A673 (cell line): ENCODE measurements around the gene YWHAQ. TPM values are rescaled to one million over a fixed set of nuclear protein-coding genes. Genes with fewer than 3 reads are reported as not detected.
A peak's percentile ranks its signal among the peaks of the same experiment; 100 is the strongest.

Experiments used
- BruUV-seq: library from RNA; stranded (reverse); fragments of 400-500 nt; replicated peaks from 2 replicates; lab custom pipeline; 2021; lab: Mats Ljungman, UMichigan
- CTCF ChIA-PET: fragments of 300-600 bp; sonication (Branson Sonifier 250); formaldehyde crosslinking; loops from one replicate; lab custom pipeline; 2022; ENCODE audit warnings: antibody characterized with exemption; lab: Charles Lee
- POLR2A ChIA-PET: fragments of 300-600 bp; sonication (Branson Sonifier 250); formaldehyde crosslinking; loops from one replicate; lab custom pipeline; 2022; ENCODE audit warnings: antibody characterized with exemption; ENCODE audit not compliant: low non-redundant PET; lab: Charles Lee
- DNase-seq: peaks from one replicate; pipeline ENCODE4 v3.0.0-alpha.2; 2015; ENCODE audit warnings: low spot score
- H3K27ac ChIP-seq: fragments of 200-600 bp; sonication (generic); 2 replicates; pipeline ENCODE4 v1.5.1; 2016; ENCODE audit warnings: mixed run types, low read depth, mild to moderate bottlenecking, mixed read lengths, antibody characterized with exemption, low read length; ENCODE audit not compliant: poor library complexity, severe bottlenecking
- H3K27me3 ChIP-seq: fragments of 200-600 bp; sonication (generic); replicated peaks from 2 replicates; pipeline ENCODE4 v1.6.1; 2017; ENCODE audit warnings: mixed run types, low read depth, mild to moderate bottlenecking, mixed read lengths, antibody characterized with exemption, low read length; ENCODE audit not compliant: insufficient read depth, poor library complexity
- H3K36me3 ChIP-seq: fragments of 200-600 bp; sonication (generic); 2 replicates; pipeline ENCODE4 v1.6.1; 2016; ENCODE audit warnings: mixed run types, mild to moderate bottlenecking, mixed read lengths, antibody characterized with exemption, low read length; ENCODE audit not compliant: insufficient read depth, poor library complexity, severe bottlenecking
- H3K4me1 ChIP-seq: fragments of 200-600 bp; sonication (generic); 2 replicates; pipeline ENCODE4 v1.6.1; 2017; ENCODE audit warnings: mixed run types, mild to moderate bottlenecking, mixed read lengths, antibody characterized with exemption, low read length; ENCODE audit not compliant: insufficient read depth, poor library complexity, severe bottlenecking
- H3K4me3 ChIP-seq: fragments of 200-600 bp; sonication (generic); 2 replicates; pipeline ENCODE4 v1.5.1; 2016; ENCODE audit warnings: low read depth, mixed run types, mild to moderate bottlenecking, mixed read lengths, low read length; ENCODE audit not compliant: poor library complexity, severe bottlenecking
- H3K9me3 ChIP-seq: fragments of 200-600 bp; sonication (generic); 2 replicates; pipeline ENCODE4 v1.6.1; 2016; ENCODE audit warnings: mixed run types, low read depth, mild to moderate bottlenecking, mixed read lengths, antibody characterized with exemption, low read length; ENCODE audit not compliant: poor library complexity, severe bottlenecking
- CTCF ChIP-seq: fragments of 300-800, 200-600 bp; sonication (generic); conservative IDR thresholded peaks from 2 replicates; pipeline ENCODE4 v1.5.1; 2017; ENCODE audit warnings: low read depth, mild to moderate bottlenecking, antibody characterized with exemption, low read length, moderate library complexity, mixed read lengths
- EZH2 ChIP-seq: fragments of 200-600 bp; sonication (generic); IDR thresholded peaks from 2 replicates; pipeline ENCODE4 v1.6.1; 2017; ENCODE audit warnings: borderline replicate concordance, low read depth, mild to moderate bottlenecking, mixed read lengths, antibody characterized with exemption, low read length; ENCODE audit not compliant: poor library complexity, severe bottlenecking
- intact Hi-C: fragments of 100-400 bp; cut with micrococcal nuclease; formaldehyde crosslinking; loops from one replicate; pipeline ENCODE4 v1.10.0; 2022; ENCODE audit not compliant: unreplicated experiment
- total RNA-seq: library from RNA; stranded (reverse); gene quantifications from 2 replicates; pipeline ENCODE4 v1.2.3, GENCODE V29; 2021

YWHAQ gene
- total RNA-seq, 1 experiment from 2014 or later: 533 TPM

GRCh38 chr2:9556121-9556743 is 74.6 kb downstream of the YWHAQ start:
- peak overlapping the region; percentile 96 for H3K27ac ChIP-seq
- H3K4me1 ChIP-seq: peaks cover 28% of the 10 kb centered on the region
- BruUV-seq: no TSS peak
- peak overlapping the region; percentile 82 for H3K4me3 ChIP-seq
- CTCF ChIA-PET: interaction anchor here (0.7 to 1.5 kb wide), 2 partner anchors 17 to 490 kb away, joined by 3 to 6 read pairs; no protein-coding TSS in a partner anchor
- POLR2A ChIA-PET: interaction anchor here (0.6 to 1.2 kb wide), 2 partner anchors 23 to 67 kb away, joined by 4 to 7 read pairs; no protein-coding TSS in a partner anchor
- TF ChIP-seq CTCF (no peak), EZH2 (no peak)
- H3K27me3 ChIP-seq: no peaks in the 10 kb centered on the region
- H3K36me3 ChIP-seq: no peaks in the 10 kb centered on the region
- intact Hi-C loops: no loop called here
- H3K9me3 ChIP-seq: no peaks in the 10 kb centered on the region
- peak; percentile 45 for DNase-seq

- peak; percentile 52 for TF ChIP-seq CTCF
- no peak for TF ChIP-seq EZH2
- peak; percentile 96 for DNase-seq
- H3K4me3 ChIP-seq: peak within 1 kb of the TSS; percentile 82
- intact Hi-C loops: no loop called here
- no peaks in the 10 kb centered on the region for H3K36me3 ChIP-seq
- no peaks in the 10 kb centered on the region for H3K27me3 ChIP-seq
- H3K9me3 ChIP-seq: no peaks in the 10 kb centered on the region
- POLR2A ChIA-PET: interaction anchor here (0.6 to 1.2 kb wide), 3 partner anchors 22 to 75 kb away, joined by 3 to 7 read pairs (median 4); no protein-coding TSS in a partner anchor
- H3K27ac ChIP-seq: peak within 1 kb of the TSS; percentile 96
- peaks cover 30% of the 10 kb centered on the region for H3K4me1 ChIP-seq
- BruUV-seq: no TSS peak
- CTCF ChIA-PET: interaction anchor here (1.5 kb wide), 1 partner anchor 17 kb away, joined by 3 read pairs; no protein-coding TSS in a partner anchor
Measured at GRCh38 chr2:9555297-9556120, 75.3 kb downstream of the YWHAQ start, which contains the start of gene ADAM17. Gene ADAM17, minus strand, starts transcription at chr2:9555830. Its CDS starts 225 bp downstream, at chr2:9555605.

- peak; percentile 78 for DNase-seq
- Histone ChIP-seq H3K27me3 (no peaks in the 10 kb centered on the region), H3K27ac (peak overlapping the region; percentile 96), H3K36me3 (no peaks in the 10 kb centered on the region), H3K4me1 (peaks cover 30% of the 10 kb centered on the region), H3K4me3 (peak overlapping the region; percentile 82), H3K9me3 (no peaks in the 10 kb centered on the region)
- ChIA-PET POLR2A (no interaction called here), CTCF (interaction anchor here (1.5 kb wide), 1 partner anchor 16 kb away, joined by 3 read pairs; no protein-coding TSS in a partner anchor)
- TF ChIP-seq CTCF (no peak), EZH2 (no peak)
- intact Hi-C loops: no loop called here
- BruUV-seq: no TSS peak
Measured at GRCh38 chr2:9554921-9555296, 75.9 kb downstream of the YWHAQ start.
